ENCODE measurements around the gene NTM.

The NTM gene

GRCh38 chr11:132205496-132205895, 835.1 kb downstream of the NTM start:
- DNase-seq: no peak

- DNase-seq: no peak
These were observed 836.6 kb downstream of the NTM start for GRCh38 chr11:132206993-132207392.

- no peak for DNase-seq
These were observed 838.2 kb downstream of the NTM start for GRCh38 chr11:132208477-132209055.

DNA sequence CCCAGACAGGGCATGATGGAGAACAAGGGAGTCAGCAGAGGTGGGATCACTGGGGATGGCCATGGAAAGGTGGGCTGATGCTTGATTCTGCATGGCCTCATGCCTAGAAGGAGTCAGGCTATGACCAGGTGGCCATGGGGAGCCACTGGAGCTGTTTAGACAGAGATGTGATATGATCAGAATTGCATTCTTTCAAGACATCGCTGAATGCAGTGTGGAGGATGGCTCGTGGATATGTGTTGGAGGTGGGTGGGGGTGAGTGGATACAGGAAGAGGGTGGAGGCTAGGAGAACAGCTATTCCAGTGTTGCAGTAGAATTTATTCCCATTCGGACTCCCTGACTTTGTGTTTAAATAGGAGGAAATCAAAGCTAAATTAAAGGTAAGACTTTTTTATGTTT, 841.1 kb downstream of the NTM start:
- no peak for DNase-seq

DNA sequence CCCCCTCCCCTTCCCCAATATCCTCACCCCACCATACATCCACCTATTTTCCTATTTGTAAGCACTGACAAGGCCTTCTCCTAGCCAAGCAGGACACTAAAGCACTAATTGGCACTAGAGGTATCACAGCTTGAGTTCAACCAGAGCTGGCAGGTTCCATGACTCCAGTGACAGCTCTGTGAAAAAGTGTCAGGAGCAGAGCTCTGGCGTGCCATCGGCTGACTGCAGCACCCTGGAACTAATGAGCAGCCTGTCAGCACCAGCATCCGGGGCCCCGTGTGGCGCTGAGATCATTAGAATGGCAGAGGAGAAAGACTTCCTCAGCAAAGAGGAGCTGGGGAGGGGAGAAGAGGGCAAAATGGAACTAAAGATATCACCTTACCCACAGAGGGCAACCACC, 847.4 kb downstream of the NTM start:
- no peak for DNase-seq

- DNase-seq: no peak
These were observed 850.1 kb downstream of the NTM start for GRCh38 chr11:132220474-132220873.

GRCh38 chr11:132222345-132222744, 851.9 kb downstream of the NTM start:
- DNase-seq: no peak

- no peak for DNase-seq
These were observed 856.1 kb downstream of the NTM start for GRCh38 chr11:132226522-132226921.

GRCh38 chr11:132228746-132229325, 858.4 kb downstream of the NTM start:
- DNase-seq: no peak

DNA sequence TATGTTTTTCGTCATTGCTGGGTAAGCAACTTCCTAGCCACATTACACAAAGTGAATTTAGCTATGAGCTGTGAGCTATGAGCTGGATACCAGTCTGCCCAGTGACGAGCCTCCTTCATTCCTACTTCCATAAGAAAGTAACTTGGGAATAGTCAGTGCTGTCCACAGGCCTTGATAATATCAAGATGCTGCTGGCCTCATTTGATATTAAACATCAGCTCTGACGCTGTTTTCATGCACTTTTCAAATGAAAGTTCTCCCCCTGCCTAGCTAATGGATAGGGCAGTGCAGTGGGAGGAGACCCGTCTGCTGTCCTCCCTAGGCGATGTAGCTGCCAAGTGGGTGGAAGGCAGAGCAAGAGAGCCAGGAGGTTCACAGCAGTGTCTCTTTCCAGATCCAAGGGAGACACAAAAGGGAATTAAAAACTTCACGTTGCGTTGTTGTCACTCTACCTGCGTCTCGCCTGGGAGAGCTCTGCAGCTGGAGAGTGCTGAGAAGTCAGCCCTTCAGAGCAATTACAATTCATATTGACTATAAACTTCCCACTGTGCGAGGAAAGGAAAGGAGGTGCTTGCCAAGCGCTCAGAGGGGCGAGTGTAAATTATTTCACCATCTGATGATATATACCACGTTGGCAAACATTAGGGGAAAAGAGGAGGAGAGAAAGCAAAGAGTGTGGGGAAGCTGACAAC, 861.4 kb downstream of the NTM start:
- DNase-seq: no peak

DNA sequence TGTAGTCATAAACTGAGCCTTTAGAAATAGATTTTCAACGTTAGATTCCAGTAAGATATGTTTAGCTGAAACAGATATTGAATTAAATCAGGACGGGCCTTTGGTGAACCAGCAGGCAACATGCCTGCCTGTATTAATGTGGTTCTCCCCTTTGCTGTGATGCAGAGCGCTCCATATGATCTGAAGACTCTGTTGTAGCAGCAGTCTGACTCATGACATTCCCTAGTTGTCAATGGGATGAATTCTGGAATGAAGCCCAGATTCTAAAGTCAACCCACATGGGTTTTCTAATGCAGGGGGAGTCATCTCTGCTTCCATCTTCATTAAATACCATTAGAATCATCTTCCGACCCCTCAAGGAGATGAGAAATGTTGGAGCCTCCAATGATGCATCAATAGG, 864.5 kb downstream of the NTM start:
- DNase-seq: no peak

DNA sequence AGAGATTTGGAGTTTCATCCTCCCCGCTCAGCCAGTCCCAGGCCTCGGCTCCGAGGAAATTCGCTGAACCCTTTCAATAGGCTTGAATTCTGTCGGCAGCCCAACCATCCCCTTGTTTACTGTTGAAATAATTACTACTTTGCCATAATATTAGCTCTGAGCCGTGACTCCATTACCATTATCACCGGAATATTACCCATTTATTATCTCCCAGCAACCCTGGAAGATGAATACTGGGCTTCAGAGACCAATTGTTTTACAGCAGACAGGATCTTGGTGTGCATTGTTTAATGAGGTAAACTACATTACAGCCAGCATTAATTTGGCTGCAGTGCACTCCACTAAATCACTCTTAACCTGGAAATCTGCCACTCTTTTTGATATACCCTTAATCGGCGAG, 867.4 kb downstream of the NTM start:
- no peak for DNase-seq

- DNase-seq: no peak
These were observed 868.0 kb downstream of the NTM start for GRCh38 chr11:132238331-132238866.

DNA sequence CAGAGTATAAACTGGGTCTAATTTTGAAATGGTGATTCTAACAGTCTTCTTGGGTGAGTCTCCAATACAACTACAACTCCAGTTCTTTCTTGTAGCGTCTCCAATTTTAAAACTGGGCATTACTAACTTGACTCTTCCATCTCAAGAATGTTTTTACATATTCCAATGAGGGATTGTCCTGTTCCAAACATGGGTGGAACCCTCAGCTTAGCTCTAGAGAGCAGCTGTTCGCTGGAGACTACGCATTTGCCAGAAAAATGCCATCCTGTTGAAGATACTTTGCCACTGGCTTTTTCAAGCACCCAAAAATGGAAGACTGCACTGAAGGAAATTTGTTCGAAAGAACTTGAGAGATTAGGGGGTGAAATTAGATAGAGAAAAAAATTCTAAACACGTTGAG, 870.0 kb downstream of the NTM start:
- DNase-seq: no peak

DNA sequence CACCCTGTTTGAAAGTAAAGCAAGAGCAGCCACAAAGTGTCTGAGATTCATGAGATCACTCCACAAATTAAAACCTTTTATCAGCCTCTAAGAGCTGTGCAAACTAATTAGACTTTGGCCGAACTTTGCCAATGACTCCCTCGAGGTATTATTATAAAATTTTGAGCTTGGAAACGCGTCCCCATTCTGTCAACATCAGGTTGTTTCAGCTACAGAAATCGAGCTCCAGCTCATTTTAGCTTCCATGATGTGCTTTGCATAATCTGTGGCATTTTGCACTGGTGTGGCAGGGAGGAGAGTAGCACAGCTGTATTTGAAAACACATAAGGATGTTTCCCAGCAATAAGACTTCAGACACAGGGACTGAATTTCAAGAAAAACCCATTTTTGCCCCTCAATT, 872.2 kb downstream of the NTM start:
- no peak for DNase-seq

DNA sequence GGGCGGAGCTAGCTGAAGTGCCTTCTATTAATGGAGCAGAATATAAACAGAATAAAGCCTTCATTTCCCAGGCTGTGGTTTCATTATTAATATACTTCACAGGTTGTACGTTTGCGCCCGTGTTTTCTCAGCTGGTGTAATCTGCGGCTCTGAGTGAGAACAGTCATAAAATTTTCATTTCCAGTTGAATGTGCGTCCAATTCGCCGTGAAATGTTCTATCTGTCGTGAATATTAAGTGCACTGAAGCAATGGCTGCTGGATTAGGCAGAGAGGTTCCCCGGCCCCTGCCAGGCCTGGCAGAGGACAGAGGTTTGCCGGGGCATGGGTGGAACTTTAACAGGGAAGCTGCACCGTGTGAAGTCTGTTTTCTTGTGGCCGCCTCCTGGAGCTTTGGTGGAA, 874.4 kb downstream of the NTM start:
- no peak for DNase-seq

GRCh38 chr11:132245403-132246385, 875.3 kb downstream of the NTM start:
- no peak for DNase-seq

- DNase-seq: no peak
These were observed 878.2 kb downstream of the NTM start for GRCh38 chr11:132248580-132248979.

DNA sequence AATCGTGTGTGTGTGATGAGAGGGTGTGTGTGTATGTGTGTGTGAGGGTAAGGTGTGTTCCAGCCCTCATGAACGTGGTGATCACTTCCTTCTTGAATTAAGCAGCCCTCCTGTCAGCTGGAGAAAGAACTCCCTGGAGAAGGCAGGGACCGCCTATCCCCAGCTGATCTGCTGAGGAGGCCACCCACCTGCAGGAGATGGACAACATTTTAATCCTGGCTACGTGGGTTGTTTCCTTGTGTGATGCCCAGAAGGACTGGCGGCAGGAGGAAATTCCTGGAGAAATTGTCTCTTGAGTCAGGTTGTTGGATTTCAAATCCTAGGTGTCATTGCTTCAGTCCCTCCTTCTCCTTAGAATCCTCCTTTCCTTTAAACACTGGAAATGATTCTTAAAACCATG, 878.8 kb downstream of the NTM start:
- DNase-seq: no peak

GRCh38 chr11:132251061-132251460, 880.6 kb downstream of the NTM start:
- DNase-seq: no peak

GRCh38 chr11:132253469-132254264, 883.3 kb downstream of the NTM start:
- DNase-seq: no peak

- DNase-seq: no peak
These were observed 884.5 kb downstream of the NTM start for GRCh38 chr11:132254906-132255305.
